AG09319 (cell line): ENCODE data around the gene P2RY6.

Experiments
- DNase-seq: peaks from one replicate; pipeline ENCODE4 v3.0.0-alpha.2; 2010; ENCODE audit warnings: low read depth; ENCODE audit errors: extremely low read depth
- TF ChIP-seq, protein P1 (sequence below): IDR thresholded peaks from 2 replicates; pipeline ENCODE4 v1.5.1; 2011; ENCODE audit warnings: low read depth, mild to moderate bottlenecking, inconsistent platforms, low read length, moderate library complexity

Gene P2RY6

DNA sequence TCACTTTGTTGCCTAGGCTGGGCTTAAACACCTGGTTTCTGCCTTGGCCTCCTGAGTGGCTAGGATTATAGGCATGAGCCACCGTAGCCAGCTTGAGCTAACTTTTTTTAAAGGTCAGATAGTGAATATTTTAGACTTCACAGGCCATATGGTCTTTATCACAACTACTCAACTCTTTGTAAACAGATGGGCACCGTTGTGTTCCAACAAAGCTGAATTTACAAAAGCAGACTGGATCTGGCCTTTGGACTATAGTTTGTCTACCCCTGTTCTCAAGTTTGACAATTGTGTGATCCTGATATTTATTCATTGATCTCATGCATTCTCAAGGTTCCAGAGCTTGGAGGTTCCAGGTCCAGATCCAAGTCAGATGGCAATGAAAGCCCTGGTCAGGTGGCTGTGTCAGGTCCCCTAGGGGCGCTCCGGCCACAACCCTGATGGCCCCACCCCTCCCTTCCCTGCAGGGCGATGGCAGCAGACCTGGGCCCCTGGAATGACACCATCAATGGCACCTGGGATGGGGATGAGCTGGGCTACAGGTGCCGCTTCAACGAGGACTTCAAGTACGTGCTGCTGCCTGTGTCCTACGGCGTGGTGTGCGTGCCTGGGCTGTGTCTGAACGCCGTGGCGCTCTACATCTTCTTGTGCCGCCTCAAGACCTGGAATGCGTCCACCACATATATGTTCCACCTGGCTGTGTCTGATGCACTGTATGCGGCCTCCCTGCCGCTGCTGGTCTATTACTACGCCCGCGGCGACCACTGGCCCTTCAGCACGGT lies 38.3 kb upstream of the P2RY6 start:
- TF ChIP-seq, protein P1, sequence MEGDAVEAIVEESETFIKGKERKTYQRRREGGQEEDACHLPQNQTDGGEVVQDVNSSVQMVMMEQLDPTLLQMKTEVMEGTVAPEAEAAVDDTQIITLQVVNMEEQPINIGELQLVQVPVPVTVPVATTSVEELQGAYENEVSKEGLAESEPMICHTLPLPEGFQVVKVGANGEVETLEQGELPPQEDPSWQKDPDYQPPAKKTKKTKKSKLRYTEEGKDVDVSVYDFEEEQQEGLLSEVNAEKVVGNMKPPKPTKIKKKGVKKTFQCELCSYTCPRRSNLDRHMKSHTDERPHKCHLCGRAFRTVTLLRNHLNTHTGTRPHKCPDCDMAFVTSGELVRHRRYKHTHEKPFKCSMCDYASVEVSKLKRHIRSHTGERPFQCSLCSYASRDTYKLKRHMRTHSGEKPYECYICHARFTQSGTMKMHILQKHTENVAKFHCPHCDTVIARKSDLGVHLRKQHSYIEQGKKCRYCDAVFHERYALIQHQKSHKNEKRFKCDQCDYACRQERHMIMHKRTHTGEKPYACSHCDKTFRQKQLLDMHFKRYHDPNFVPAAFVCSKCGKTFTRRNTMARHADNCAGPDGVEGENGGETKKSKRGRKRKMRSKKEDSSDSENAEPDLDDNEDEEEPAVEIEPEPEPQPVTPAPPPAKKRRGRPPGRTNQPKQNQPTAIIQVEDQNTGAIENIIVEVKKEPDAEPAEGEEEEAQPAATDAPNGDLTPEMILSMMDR: no peak
- no peak for DNase-seq

DNA sequence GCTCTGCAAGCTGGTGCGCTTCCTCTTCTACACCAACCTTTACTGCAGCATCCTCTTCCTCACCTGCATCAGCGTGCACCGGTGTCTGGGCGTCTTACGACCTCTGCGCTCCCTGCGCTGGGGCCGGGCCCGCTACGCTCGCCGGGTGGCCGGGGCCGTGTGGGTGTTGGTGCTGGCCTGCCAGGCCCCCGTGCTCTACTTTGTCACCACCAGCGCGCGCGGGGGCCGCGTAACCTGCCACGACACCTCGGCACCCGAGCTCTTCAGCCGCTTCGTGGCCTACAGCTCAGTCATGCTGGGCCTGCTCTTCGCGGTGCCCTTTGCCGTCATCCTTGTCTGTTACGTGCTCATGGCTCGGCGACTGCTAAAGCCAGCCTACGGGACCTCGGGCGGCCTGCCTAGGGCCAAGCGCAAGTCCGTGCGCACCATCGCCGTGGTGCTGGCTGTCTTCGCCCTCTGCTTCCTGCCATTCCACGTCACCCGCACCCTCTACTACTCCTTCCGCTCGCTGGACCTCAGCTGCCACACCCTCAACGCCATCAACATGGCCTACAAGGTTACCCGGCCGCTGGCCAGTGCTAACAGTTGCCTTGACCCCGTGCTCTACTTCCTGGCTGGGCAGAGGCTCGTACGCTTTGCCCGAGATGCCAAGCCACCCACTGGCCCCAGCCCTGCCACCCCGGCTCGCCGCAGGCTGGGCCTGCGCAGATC lies 37.5 kb upstream of the P2RY6 start:
- TF ChIP-seq, protein P1: no peak
- no peak for DNase-seq

DNA sequence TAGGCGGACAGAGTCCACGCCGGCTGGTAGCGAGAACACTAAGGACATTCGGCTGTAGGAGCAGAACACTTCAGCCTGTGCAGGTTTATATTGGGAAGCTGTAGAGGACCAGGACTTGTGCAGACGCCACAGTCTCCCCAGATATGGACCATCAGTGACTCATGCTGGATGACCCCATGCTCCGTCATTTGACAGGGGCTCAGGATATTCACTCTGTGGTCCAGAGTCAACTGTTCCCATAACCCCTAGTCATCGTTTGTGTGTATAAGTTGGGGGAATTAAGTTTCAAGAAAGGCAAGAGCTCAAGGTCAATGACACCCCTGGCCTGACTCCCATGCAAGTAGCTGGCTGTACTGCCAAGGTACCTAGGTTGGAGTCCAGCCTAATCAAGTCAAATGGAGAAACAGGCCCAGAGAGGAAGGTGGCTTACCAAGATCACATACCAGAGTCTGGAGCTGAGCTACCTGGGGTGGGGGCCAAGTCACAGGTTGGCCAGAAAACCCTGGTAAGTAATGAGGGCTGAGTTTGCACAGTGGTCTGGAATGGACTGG lies 36.8 kb upstream of the P2RY6 start:
- no peak for DNase-seq
- TF ChIP-seq, protein P1: no peak

DNA sequence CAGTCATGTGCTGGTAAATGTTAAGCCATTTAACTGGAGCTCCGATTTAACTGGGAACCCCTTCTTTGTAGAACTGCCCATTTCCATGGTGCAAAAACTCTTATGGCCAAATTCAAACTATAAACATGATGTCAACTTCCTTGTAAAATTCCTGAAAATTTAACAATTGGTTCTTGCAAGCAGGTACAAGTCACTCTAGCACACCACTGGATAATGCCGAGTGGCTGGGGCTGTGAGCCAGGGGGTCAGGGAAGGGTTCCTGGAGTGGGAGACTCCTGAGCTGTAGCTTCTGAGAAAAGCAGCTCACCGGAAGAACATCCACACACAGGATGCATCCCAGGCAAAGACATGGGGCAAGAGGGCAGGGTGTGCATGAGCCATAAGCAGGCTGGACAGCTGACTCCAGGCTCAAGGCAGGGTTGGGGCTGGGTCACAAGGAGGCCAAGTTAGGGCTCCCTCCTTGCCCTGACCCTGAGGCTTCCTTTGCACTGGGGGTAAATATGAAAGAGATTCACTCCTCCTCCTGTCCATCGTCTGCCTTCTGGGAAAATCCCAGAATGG lies 35.9 kb upstream of the P2RY6 start:
- no peak for DNase-seq
- TF ChIP-seq, protein P1: no peak

DNA sequence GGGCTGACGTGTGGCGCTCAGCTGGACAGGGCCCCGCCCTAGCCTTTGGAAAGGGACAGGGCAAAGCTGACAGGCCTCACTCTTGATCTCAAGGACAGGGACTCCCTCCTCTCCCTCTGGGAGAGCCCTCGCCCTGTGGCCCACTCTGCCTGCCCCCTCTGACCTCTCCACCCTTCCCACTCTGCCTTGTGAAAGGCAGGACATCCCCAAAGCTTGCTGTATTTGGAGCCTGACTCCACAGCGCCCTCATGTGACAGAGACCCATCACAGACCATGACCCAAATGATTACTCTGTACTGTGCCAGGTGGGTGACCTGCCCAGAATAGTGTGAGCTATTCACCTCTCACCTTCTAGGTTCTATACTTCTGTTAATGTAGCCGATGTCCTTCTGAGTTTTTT lies 35.3 kb upstream of the P2RY6 start:
- no peak for DNase-seq

DNA sequence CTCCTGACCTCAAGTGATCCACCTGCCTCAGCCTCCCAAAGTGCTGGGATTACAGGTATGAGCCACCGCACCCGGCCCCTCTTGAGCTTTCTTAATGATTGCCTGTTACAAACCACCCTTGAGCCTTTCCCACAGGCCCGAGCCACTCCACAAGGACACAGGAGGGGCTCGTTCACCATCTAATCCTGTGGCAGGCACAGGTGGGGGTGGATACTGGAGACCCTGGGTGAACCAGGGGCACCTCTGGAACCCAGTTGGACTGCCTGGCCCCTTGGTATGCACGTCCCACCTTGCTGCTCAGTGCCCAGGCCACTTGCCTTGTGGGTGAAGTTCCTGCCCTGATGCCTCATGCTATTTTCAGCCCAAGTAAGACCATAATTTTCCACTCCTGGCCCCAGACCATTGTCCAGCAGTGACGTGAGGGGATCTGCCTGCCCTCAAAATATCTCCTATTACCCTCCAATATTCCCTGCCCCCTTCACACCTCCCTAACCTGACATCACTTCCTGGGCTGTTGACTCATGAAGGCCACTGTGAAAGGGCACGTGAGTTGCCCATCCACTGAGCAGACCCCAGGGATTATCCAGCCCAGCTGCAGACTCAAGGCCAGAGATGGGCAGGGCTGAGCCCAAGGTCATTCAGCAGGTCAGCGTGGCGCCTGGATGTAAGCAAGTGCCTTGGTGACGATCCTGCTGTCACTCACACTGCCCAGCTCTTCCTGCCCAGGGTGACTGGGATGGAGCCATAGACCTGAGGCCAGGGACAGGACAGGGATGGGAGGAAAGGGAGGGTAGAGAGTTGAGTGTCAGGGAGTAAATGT lies 34.5 kb upstream of the P2RY6 start:
- DNase-seq: no peak

More for the DNA sequence above, 35.3 kb upstream of the P2RY6 start:
- TF ChIP-seq, protein P1: peak; percentile 54

More for the DNA sequence above, 34.5 kb upstream of the P2RY6 start:
- TF ChIP-seq, protein P1: no peak
